ENCODE results near the gene CYBA.

Gene CYBA

GRCh38 chr16:88657371-88657770, 6.5 kb upstream of the CYBA start:
- peaks cover 57% of the 10 kb centered on the region for H3K36me3 ChIP-seq (replicated peaks)

GRCh38 chr16:88656291-88656980, 5.6 kb upstream of the CYBA start:
- no peak for TF ChIP-seq CTCF (IDR thresholded peaks at IDR 0.05; ENCODE audit: low read depth, low read length, missing control alignments)
- in situ Hi-C loops (cut with HindIII; ENCODE audit: low pct_ligation_motif_present, low sequenced_read_pairs), result no loop called here
- no peak overlapping the region for H3K4me3 ChIP-seq (ENCODE audit: low read depth, low read length)
- H3K27ac ChIP-seq, result no peak overlapping the region
- no peaks in the 10 kb centered on the region for H3K27me3 ChIP-seq (replicated peaks)
- H3K36me3 ChIP-seq (replicated peaks), result peaks cover 57% of the 10 kb centered on the region
- no peak for DNase-seq

More at GRCh38 chr16:88657371-88657770, 6.5 kb upstream of the CYBA start:
- no peak for TF ChIP-seq CTCF (IDR thresholded peaks at IDR 0.05; ENCODE audit: low read depth, low read length, missing control alignments)
- no peak overlapping the region for H3K4me3 ChIP-seq (ENCODE audit: low read depth, low read length)
- DNase-seq, result no peak
- H3K27me3 ChIP-seq (replicated peaks), result no peaks in the 10 kb centered on the region
- in situ Hi-C loops (cut with HindIII; ENCODE audit: low pct_ligation_motif_present, low sequenced_read_pairs), result no loop called here
- no peak overlapping the region for H3K27ac ChIP-seq

GRCh38 chr16:88655733-88656281, 5.0 kb upstream of the CYBA start:
- Histone ChIP-seq H3K27ac (no peak overlapping the region), H3K4me3 (ENCODE audit: low read depth, low read length) (no peak overlapping the region), H3K27me3 (replicated peaks) (no peaks in the 10 kb centered on the region), H3K36me3 (replicated peaks) (peaks cover 57% of the 10 kb centered on the region)
- in situ Hi-C loops (cut with HindIII; ENCODE audit: low pct_ligation_motif_present, low sequenced_read_pairs), result no loop called here
- no peak for DNase-seq
- no peak for TF ChIP-seq CTCF (IDR thresholded peaks at IDR 0.05; ENCODE audit: low read depth, low read length, missing control alignments)

GRCh38 chr16:88655053-88655732, 4.3 kb upstream of the CYBA start:
- H3K27ac ChIP-seq, result no peak overlapping the region
- no peaks in the 10 kb centered on the region for H3K27me3 ChIP-seq (replicated peaks)
- DNase-seq, result no peak
- peaks cover 57% of the 10 kb centered on the region for H3K36me3 ChIP-seq (replicated peaks)
- in situ Hi-C loops (cut with HindIII; ENCODE audit: low pct_ligation_motif_present, low sequenced_read_pairs), result no loop called here
- no peak overlapping the region for H3K4me3 ChIP-seq (ENCODE audit: low read depth, low read length)
- no peak for TF ChIP-seq CTCF (IDR thresholded peaks at IDR 0.05; ENCODE audit: low read depth, low read length, missing control alignments)

GRCh38 chr16:88654363-88655052, 3.7 kb upstream of the CYBA start:
- H3K27me3 ChIP-seq (replicated peaks), result no peaks in the 10 kb centered on the region
- peaks cover 55% of the 10 kb centered on the region for H3K36me3 ChIP-seq (replicated peaks)
- DNase-seq, result no peak
- no peak for TF ChIP-seq CTCF (IDR thresholded peaks at IDR 0.05; ENCODE audit: low read depth, low read length, missing control alignments)
- no peak overlapping the region for H3K27ac ChIP-seq
- in situ Hi-C loops (cut with HindIII; ENCODE audit: low pct_ligation_motif_present, low sequenced_read_pairs), result no loop called here
- no peak overlapping the region for H3K4me3 ChIP-seq (ENCODE audit: low read depth, low read length)

Data from brain microvascular endothelial cell (primary cell).